Measurements from ENCODE around the gene BEAN1.

The BEAN1 gene

DNA sequence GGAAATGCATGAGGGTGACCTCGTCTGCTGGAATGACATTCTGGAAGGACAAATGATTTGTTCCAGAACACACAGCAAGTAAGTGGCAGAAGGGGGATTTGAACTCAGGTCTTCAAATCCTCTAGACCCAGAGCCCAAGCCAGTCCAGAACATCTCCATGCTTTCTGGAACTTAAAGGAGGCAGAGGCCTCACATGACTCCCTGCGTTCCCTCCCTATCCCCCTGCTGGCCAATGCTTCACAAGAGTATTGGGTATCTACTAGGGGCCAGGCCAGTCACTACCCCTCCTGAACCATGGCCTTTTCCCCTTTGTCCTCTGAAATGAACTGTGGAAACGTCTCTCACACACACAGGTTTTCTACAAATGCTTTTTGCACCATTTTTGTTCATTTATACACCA lies 7.6 kb upstream of the BEAN1 start:
- DNase-seq (ENCODE audit: low spot score) = no peak

DNA sequence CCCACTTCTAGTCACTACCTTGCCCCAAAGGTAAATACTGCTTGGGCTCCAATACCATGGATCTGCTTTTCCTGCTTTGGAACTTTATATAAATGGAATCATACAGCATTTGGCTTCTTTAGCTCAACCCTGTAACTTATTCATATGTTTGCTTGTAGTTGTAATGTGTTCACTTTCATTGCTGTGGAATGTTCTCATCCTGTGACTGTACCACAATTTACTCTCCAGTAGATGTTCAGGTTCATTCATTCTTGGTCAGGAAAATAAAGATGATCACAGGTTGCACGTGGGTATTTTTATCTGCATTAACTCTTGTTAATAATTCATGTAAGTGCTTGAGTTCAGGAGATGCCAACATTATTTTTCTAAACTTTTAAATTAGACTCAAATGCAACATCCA lies 6.7 kb upstream of the BEAN1 start:
- DNase-seq (ENCODE audit: low spot score) = no peak

DNA sequence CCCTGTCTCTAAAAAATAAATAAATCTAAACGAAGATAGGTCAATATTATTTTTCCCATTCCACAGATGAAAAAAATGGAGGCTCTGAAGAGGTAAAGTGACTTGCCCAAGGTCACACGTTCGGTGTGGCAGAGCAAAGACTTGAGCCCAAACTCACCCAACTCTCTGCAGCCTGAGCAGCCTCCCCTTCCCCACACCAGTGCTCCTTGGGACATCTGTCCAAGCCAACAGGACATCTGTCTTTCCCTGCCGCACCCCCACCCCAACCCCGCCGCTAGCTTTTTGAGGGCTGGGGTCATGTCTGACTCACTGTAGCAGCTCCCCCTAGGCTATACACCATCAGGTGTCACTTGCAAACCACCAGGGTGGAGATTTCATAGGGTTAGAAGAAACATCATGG lies 5.2 kb upstream of the BEAN1 start:
- DNase-seq (ENCODE audit: low spot score) = no peak

DNA sequence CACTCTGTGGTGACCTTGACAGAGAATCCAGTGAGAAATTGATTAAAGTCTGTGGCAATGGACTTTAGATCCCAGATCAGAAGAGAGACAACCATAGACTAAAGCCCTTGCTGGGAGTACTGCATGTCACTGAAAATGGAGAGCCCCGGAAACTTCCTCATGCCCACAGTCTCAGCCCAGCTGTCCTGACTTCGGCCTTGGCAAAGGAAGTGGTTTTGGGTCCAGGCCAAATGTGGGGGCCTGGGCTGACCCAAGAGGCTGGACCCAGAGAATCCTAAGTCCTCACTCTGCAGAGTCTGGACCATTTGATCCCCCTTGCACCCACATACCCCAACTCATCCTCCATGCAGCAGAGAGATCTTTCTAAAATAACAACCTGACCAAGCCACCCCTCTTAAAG lies 4.7 kb upstream of the BEAN1 start:
- DNase-seq (ENCODE audit: low spot score) = no peak

DNA sequence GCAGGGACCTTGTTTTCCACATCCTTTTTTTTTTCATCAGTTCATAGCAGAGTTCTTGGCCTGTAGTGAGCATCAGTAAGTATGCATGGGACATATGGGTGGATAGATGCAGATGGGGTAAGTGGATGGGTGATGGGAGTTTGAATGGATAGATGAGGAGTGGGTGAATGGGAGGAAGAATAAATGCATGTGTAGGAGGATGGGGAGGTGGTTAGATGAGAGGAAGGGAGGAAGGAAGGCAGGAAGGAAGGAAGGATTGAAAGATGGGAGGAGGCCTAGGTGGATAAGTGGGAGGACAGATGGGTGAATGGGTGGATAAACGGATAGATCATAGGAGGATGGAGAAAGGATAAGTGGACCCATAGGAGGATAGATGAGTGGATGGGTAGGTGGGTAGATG lies 3.9 kb upstream of the BEAN1 start:
- DNase-seq (ENCODE audit: low spot score) = no peak

DNA sequence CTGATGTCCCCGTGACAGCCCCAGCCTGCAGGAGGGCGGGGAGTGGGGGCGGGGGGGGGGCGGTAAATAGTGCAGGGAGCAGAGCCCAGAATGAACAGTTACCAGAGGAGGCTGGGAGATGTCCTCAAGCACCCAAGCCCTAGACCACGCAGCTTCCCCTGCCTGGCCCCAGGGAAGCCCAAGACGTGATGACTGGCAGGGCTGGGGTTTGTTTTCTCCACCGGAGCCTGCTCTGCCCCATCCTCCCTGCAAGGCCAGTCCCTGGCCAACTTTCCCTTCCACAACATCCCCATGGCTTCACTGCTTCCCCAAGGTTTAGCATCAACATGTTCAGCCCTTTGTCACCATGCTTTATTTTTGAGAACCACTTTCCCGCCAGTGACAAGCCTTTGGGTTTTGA lies 1.4 kb upstream of the BEAN1 start:
- DNase-seq (ENCODE audit: low spot score) = no peak

DNA sequence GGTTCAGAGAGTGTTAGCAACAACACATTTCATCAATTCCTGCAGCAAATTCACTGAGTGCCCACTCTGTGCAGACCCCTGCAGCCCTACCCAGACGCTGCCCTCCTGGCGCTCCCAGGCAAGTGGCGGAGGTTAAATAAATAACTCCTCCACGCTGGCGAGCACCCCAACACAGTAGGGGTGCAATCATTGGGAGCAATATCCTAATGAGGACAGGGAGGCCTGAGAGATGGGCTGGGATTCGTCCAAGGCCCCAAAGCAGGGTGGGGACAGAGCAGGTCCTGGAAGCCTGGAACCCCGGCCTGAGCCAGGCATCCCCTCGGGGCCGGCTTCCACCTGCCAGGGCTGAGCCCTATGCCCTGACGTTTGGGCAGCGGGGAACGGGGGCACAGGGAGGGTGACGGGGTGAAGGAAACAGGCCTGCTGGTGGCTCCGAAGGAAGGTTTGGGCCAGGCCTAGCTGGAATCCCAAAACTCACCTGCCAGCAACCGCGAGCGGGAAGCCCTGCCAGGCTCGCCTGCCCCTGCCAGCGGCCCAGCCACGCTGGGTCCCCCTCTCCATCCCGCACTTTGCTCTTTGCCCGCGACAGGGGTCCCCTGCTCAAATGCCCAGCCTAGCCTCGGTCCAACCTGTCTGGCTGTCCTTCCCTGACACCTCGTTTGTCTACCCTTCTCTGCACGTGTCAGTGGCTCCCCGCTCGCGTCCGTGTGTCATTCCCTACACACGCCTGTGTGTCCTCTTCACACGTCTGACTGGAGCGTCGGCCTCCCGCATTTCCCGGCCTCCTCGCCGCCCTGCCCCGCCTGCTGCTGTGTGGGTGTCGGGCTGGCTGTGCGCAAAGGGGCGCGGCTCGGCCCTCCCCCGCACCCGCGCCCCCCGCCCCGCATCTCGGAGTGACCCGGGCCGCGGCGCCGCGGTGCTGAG lies 721 bp upstream of the BEAN1 start:
- no peak for DNase-seq (ENCODE audit: low spot score)

DNA sequence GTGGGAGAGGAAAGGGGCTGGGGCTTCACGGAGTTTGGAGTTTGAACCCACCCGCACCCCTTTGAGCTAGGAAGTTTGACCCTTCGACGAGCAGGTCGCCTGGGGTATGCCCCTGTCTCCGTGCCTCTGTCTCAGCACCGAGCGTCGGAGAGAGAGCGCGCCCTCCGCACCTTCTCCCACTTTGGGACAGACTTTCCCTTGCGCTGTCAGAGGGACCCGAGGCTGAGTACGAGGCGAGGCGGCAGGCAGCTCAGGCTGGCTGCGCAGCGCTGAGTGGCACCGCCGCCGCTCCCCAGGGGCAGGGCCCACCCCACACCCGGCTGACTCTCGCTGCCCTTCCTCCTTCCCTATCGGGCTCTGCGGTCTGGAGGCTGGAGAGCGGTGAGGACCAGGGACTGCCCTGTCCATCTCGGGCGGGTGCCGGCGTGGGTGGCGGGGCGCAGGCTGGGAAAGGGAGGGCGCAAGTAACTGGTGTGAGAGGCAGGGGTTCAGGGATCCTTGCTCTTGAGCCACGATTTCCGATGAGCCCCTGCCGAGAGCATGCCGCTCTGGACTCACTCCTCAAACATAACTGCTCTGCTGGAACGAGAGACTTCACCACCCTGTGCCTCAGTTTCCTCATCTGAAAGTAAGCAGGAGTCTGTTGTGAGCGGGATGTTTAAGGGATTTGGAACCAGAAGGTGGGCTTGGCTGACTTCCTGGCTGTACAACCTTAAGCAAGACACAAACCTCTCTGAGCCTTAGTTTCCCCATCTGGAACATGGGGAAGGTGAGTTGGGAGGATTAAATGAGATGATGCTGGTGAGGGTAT lies 981 bp downstream of the BEAN1 start:
- no peak for DNase-seq (ENCODE audit: low spot score)

DNA sequence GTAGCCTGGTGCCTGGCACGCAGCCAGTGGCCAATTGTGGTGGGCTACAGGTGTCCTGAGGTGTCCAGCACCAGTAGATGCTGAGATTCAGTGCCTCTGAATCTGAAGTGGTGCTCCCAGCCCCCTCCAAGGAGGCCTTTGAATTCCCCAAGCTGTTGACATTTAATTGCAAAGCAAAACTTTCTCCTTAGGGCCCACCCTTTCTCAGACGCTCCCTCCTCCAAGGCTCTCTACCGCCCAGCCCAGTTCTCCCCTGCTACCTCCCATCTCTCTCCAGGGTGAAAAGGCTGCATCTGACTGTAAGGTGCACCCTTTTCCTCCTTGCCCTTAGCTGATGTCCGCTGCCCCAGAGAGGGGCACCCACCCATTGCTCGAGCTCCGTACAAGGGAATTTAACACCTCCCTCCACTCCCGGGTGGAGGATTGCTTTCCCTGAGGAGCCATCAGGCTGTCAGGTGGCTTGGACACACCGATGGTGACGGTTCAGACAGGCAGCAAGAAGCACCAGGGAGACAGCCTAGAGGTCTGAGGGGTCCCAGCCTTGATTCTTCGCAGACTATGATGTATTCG lies 1.7 kb downstream of the BEAN1 start:
- DNase-seq (ENCODE audit: low spot score) = no peak

DNA sequence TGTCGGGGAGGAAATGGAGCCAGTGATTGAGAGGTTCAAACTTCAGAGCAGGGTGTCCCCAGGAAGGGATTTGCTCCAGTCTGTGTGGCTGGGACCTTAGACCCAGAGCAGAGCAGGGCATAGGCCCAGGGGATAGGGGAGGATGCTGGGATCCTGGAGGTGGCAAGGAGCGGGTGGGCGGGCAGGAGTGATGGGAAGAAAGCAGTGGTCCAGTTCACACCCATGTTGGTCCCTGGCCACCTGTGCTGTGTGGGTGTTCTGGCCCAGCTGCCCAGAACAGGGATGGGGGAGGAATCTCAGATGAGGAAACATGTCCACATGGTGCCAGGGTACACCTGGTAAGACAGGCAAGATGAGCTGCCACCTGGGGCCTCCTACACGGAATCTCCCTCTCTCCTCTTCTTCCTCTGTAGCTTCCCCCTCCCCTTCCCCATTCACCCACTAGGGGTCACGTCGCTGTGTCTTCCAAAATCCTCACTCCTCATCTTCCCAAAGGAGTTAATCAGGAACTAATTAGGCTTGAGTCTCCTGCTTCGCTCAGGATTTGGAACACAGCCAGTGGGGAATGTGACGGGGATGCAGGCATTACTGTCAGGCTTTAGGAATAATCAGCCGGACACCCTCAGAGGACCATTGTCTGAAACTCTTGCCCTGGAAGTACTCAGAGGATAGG lies 2.3 kb downstream of the BEAN1 start:
- no peak for DNase-seq (ENCODE audit: low spot score)

DNA sequence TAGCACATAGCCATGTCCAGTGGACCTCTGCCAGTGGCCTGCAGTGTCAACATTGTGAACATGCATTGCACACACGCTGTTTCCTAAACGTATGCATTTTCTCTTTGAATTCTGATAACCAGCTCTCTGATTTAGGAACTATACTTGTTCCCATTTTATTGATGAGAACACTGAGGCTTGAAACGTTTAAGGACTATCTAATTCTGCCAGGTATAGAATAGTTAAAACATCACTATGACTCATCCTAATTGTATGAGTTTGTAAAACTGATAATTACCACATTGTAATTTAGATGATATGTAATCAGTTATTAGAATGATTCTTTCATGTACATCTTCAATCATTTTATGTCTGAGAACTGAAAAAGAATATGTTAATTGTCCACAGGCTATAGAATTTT lies 3.1 kb downstream of the BEAN1 start:
- DNase-seq (ENCODE audit: low spot score) = no peak

DNA sequence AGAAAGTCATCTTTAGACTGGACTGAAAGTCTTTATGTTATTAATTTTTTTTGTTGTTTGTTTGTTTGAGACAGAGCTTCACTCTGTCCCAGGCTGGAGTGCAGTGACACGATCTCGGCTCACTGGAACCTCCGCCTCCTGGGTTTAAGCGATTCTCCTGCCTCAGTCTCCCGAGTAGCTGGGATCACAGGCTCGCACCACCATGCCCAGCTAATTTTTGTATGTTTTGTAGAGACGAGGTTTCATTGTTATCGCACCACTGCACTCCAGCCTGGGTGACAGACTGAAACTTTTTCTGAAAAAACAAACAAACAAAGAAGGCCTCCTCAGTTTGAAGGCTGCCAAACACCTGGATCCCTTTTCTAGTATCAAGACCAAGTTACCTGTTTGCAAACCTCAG lies 4.7 kb downstream of the BEAN1 start:
- no peak for DNase-seq (ENCODE audit: low spot score)

DNA sequence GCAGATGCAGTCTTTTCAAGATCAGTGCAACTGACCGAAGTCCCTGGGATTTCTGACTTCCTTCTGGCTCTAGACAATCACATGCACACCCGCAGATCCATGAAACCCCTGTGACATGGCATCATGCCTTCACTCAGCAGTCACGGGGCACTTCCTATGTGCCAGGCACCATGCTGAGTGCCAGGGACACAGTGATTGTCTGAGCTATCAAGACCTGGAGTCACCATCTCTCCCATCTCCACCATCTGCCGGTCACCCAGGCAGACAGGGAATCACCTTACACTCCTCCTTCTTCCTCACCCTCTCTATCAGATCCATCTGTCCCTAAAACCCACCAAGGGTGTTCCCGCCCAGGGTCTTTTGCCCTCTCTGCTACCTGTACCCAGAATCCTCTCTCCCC lies 5.3 kb downstream of the BEAN1 start:
- DNase-seq (ENCODE audit: low spot score) = no peak

DNA sequence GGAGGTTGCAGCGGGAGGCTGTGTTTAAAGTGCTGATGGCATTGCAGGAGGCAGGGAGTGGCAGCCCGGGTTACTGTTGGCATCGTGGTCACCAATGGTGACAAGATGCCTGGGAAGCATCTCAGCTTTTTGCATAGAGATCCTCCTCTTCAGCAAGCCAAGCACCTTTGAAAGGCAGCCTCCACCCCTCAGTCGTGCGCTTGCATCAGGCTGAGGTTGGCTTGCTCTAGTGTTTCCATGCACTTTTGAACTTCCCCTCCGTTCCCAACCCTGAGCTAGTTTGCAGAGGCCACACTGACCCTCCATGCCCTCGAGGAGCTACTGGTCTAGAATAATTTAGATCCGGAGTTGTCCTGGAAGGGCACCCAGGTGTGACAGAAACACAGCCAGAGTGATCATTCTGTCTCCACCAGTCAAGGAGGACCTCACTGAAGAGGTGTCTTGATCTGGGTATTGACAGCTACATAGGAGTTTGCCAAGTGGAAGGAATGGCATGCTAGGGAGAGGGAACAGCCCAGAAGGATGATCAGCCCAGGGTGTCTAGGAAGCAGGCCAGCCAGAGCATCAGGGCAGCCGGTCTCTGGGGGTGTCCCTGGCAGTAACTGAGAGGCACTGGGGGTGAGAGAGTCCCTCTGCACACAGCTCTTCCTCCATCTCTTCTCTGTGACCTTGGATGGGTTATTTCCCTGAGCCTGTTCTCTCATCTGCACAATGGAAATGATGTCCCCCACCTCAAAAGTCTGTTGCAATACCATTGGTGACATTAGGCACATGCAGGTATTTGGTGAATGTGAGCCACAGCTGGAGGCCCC lies 7.7 kb downstream of the BEAN1 start:
- DNase-seq (ENCODE audit: low spot score) = no peak

DNA sequence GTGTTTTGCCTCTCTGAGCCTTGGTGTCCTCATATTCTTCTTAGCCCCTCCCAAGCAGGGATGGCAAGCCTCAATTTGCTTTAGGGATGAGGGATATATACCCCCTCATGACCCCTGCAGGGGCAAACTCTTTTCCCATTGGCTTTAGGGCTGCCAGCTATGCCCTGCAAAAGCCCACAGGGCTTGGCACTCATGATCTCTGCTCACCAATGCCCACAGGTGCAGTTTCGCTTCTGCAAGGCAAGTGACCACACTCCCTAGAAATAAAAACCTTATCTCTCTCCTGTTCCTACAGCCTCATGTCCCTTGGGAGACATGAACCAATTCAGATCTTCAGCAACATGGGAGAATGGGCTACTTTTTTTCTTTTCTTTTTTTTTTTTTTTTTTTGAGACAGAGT lies 8.8 kb downstream of the BEAN1 start:
- no peak for DNase-seq (ENCODE audit: low spot score)

DNA sequence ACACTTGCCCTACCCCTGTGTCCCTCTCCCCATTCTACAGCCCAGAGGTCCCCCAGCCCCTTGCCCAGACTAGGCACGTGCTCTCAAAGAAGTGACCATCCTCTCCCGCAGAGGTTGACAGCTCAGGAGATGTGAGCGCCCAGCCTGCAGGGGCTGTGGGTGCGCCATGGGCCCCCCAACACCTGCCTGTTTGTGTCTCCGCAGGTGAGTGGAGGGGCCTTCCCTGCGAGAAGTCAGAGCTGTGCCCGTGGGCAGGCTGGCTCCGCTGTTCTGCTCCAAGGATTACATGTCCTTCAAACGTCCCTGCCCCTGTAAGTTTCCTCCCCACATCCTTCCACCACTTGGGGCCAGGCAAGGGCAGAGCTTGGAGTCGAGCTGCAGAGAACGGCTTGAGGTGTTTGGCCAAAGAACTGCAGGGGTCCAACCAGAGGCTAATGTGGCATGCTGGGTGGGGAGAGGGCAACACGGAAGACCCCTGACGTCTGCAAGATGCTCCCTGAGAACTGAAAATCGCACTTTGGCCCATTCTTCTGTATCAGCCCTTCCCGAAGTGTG lies 10.4 kb downstream of the BEAN1 start:
- no peak for DNase-seq (ENCODE audit: low spot score)

DNA sequence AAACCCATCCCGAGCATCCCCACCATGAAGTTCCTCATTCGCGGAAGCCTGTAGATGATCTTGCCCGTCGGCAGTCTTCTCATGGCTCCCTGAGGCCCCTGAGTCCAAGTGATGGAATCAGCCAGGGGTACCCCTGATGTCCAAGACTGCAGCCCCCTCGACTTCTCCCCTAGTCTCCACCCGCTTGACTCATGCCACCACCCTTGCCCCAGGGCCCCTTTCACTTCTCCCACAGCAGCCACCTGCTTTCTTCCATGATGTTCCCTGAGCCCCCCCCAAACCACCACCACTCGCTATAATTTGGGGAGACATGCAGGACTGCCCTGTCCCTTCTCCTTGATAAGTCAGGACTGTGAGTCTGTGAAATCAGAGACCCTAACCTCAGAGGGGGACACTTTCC lies 11.4 kb downstream of the BEAN1 start:
- no peak for DNase-seq (ENCODE audit: low spot score)

DNA sequence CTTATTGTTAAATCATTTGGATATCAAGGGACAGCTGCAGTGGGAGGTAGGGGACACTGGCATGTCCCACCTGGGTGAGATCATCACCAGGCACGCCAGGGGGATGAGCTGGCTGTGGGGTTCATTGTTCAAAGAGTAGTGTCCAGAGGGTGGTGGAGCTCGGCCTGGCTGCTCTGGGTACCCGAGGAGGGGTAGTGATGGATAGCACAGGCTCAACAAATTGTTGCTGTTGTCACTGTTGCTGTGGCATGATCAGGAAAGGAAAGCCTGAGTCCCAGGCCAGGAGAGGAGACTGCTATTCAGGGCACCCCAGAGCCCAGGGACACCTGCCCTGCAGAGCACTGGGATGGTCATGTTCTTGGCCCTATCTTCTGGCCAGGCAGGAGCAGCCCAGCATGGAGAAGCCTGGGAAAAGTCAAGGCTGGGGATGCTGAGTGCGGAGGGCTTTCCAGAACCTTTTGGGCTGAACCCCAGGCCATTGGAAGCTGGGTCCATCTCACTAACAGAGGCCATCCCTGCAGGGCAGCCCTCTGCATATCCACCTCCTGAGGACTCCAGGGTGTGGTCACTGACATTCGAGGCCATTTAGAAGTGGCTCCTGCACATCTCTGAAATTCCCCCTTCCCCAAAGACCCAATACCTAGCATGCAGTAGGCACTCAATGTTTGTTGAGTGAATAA lies 12.1 kb downstream of the BEAN1 start:
- DNase-seq (ENCODE audit: low spot score) = no peak

DNA sequence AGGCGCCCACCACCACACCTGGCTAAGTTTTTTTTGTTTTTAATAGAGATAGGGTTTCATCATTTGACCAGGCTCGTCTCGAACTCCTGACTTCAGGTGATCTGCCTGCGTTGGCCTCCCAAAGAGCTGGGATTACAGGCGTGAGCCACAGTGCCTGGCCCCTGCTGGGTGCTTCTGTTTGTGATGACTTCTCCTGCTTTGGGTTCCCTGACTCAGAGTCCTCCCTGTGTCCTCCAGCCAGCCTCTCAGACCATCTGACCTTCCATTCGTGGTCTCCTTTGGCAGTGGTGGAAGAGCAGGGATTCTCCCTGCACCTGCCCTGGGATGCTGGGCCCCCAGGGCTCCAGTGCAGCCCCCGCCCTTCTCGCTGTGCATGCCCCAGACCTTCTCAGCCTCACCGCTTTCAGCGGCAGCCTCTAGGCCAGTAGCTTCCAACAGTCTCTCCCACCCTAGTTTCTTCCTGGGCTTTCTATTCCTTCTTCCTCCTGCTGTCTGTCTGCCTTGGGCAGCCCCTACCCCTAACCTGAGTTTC lies 13.2 kb downstream of the BEAN1 start:
- no peak for DNase-seq (ENCODE audit: low spot score)

DNA sequence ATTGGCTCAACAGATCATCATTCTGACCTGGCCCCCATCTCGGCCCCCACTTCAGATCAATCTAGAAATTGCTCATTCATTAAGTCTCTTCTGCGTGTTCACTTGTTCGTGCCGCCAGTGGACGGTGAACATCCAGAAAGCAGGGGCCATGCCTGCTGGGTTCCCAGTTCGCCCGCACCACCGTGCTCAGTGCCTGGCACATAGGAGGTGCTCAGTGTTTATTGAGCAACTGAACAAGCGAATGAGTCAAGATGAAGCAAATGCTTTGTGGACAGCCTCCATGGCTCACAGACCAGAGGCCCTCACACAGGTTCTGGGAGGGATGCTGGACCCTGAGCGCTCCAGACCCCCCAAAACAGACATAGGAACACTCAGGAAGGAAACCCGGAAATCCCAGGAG lies 13.9 kb downstream of the BEAN1 start:
- no peak for DNase-seq (ENCODE audit: low spot score)
